Endometrial microvascular endothelial cells (primary cell): ENCODE measurements around the gene LINGO1. TPM values are rescaled to one million over a fixed set of nuclear protein-coding genes. Genes with fewer than 3 reads are reported as not detected.

ENCODE experiments used
- in situ Hi-C: cut with HindIII; loops from 2 replicates; pipeline ENCODE4 v1.10.0; 2017; ENCODE audit warnings: low sequenced_read_pairs, low pct_unique_long_range_greater_than_20kb; ENCODE audit errors: inconsistent ontology term
- total RNA-seq: library from RNA; depleted of rRNA; stranded (reverse); fragments of >200 nt; gene quantifications from one replicate; pipeline ENCODE4 v1.2.3, GENCODE V29; 2015; ENCODE audit errors: inconsistent ontology term

The LINGO1 gene
- total RNA-seq, 1 donor from 2014 or later: not detected

DNA sequence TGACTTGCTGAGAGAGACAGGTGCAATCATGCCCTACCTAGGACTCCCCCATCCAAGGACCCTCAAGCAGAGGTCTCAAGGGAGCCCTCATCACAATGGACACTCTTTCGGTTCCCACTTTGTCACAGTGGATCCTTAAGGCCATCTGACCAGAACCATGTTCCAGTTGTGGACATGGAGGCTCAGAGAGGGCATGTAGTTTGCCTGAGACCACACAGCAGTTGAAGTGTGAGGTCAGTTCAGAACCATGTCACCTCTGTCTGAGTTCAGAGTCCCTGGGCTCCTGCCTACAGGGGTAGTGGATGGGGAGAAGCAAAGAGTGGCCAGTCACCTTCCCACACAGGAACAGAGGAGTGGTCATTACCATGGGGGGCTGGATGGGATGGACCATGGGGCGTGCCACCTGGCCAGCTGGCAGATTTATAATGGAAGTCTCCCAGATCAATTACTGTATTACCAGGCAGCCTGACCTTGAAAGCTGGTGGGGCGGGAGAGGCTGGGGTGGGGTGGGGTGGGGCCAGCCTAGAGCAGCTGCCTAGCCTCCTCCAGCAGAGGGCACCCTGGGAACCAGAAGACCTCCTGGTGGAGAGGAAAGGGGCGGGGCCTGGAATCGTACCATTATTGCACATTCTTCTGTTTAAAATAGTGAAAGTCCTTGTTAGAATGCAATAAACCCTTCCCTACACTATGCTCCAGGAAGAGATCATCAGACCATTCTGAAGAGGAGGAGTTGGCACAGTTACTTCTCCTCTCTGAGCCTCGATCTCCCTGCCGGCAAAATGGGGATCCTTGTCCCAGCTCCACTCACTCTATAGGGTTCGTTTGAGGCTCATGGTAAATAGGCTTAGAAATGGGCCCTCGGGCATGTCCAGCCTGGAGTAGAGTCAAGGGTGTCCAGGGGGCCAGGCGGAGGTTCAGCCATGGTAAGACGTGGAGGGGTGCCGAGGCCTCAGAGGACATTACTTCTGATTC is 26.9 kb upstream of the LINGO1 start:
- in situ Hi-C loops: no loop called here

DNA sequence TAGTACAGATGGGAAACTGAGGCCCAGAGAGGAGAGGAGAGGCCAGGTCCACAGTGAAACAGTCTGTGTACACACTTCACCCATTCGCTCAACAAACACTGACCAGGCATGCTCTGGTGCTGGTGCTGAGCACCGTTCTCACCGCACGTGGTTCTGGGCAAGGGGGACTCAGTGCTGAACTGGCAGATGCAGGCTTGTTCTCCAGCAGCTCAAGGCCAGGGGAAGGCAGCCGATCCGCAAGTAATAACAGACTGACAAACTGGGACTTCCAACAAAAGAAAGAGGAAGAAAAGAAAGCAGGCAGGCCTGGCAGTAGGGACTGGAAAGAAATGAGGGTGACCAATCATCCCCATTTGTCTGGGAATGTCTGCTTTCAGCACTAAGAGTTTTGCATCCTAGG is 25.6 kb upstream of the LINGO1 start:
- in situ Hi-C loops: no loop called here

DNA sequence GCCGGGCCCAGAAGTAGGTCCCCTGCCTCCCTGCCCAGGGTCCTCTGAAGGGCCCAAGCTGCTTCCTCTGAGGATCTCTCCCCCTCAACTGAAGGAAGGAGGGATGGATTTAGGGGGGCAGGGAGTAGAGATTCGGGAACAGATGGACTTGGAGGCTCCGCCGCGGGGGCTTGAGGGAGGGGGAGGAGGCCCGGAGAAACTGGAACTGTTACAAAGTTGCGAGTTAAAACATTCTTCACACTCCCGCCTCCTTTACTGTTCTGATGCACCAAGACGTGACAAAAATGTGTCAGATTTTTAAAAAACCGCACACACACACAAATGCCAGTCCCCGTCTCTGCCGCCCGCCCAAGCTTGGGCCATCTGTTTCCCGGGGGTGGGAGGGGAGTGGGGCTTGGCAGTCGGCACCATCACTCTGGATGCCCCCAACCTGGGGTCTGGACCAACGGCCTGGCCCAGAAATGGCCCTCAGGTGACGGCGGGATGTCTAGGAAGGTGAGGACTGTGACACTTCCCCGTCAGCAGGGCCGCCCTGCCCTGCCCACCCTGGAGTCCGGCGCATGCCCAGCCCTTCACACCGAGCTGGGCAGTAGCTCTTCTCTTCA is 25.0 kb upstream of the LINGO1 start:
- in situ Hi-C loops: no loop called here

DNA sequence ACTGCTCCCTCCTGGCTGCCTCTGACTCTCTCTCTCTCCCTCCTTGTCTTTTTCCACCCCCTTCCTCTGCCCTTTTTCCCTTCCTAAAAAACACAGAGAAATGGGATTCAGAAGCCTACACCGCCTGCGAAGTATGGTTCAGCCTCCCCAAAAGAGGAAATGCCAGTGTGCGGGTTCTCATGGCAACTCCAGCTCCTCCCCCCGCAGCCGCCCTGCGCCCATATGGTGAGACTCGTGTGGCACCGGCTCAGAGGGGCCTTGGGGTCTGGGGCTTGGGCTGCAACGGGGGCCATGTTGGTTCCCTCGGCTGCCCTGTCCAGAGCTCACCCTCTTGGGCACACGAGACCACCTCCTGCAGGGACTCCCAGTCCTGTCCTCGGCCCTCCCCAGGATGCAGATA is 23.6 kb upstream of the LINGO1 start:
- in situ Hi-C loops: no loop called here

DNA sequence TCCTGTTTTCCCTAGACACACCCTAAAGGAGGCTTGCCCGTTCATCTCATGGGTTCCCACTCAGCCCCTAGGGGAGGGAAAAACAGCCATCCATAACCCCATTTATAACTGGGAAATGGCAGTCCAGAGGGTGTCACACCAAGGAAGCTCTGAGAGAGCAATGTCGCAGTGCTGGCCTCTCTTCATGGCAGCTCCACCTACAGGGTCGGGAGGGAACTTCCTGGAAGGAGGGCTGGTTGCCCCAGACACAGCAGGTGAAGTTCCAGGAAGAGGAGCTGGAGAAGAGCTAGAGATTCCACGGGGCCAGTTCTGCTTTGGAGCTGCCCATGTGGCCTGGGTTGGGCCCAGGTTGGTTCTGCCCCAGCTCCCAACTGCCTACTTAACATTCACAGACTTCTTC is 22.3 kb upstream of the LINGO1 start:
- in situ Hi-C loops: no loop called here

DNA sequence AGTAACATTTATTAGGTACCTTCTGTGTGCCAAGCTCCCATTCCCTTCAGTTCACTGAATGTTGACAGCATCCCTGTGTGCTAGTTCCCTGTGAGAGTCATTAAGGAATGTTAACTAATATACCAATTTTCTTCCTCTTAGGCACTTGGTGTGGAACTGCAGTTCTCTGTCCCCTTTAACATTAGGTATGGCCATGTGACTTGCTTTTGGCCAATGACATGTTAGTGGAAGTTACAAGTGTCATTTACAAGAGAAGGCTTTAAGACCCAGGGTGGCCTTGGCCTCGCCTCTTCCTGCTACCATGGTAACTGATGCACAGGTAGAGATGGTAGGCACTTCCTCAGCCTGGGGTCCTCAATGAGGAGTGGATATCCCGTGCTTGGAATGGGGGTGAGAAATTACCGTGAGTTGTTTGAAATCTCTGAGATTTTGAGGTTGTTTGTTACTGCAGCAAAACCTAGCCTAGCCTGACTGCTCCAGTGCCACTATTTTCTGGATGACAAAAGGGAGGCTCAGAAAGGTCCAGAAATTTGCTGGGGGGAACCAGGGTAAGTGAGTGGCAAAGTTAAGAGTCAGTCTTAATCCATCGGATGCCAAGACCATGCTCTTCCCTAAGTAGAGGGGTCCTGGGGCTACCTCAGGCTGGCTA is 21.2 kb upstream of the LINGO1 start:
- in situ Hi-C loops: no loop called here

DNA sequence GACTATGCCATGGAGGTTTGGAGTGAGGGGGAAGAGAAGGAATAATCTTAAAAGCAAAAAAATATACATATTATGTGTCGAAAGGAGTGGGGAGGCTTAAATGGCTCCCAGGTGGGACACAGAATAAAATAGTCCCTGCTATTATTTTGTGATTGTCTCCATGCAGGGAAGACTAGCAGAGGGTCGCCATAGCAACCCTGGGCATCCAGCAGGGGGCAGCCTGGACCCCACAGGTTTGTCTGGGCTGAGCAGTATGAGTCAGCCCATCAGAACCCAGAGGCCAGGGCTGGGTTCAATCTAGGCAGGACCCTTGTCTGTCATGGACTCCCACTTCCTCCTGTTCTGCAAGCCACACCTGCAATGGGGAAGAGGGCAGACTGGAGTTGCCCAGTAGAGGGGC is 17.6 kb upstream of the LINGO1 start:
- in situ Hi-C loops: no loop called here

DNA sequence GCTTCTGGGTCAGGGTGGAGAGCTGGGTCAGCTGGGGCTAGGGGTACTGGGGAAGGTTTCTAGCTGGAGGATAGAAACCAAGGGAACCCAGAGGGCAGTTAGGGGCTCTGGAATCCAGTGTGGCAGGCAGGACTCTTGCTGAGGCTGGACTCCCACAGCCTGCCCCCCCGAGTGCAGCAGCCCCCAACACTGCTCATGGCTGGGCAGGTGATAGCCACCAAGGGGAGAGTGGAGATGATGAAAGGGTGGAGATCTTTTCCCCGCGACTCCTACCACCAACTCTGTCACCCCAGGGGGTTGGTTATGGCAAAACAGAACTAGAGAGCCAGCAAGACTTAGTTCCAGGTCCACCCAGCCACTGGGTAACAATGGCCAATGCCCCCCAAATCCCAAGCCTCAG is 16.9 kb upstream of the LINGO1 start:
- in situ Hi-C loops: no loop called here

DNA sequence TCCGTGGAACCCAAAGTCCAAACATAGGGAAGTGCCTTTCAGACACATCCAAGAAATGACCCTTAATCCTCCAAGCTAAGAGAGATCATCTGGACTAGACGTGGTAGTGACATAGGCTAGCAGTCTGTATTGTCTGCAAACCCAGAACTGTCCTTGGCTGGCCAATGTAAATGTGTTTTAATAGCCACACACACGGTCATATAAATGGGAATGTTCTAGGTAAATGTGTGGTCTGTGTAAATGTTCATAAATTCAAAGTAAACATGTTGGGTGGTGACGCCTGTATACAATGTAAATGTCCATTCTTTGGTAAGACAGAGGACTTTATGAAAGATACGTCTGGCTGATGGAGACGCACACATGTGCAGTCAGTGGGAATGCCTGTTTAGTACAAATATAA is 16.3 kb upstream of the LINGO1 start:
- in situ Hi-C loops: no loop called here

DNA sequence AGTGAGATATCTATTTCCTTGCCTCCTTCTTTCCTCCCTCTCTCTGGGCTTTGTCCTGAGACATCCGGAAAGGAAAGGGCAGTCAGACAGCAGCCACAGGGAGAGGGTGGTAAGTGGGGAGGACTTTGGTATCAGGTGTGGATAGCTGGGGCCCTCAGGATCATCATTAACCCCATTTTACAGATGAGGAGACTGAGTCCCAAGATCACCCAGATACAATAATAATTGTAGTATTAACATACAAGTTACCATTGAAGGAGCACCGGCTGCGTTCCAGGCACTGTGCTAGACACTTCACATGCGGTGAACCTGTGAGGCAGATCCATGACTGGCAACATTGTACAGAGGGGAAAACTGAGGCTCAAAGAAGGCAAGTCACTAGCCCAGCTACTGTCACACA is 15.2 kb upstream of the LINGO1 start:
- in situ Hi-C loops: no loop called here

DNA sequence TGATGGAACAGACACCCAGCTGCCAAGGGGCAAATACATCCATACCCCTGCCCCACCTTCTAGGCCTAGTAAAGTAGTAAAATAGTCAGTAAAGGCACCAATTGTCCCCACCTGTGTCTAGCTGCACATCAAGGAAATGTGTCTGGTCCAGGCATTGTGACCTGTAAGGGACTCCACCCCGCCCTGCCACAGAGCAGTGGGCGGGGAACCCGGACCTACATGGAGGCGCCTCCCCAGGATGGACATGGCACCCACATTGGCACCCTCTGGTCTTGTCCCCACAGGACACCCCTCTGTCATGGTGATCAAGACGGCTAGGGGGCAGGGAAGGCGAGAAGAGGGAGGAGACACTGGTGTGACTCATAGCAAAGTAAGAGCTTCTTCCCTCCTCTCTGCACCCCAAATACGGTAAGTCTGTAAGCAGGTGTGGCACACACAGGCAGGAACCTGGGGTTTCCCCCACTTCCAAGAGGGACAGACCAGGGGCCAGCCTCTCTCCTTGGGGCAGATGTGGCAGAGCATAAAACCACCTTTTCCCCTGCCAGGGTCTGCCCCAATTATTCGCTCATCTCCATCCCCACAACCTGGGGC is 13.5 kb upstream of the LINGO1 start:
- in situ Hi-C loops: no loop called here

DNA sequence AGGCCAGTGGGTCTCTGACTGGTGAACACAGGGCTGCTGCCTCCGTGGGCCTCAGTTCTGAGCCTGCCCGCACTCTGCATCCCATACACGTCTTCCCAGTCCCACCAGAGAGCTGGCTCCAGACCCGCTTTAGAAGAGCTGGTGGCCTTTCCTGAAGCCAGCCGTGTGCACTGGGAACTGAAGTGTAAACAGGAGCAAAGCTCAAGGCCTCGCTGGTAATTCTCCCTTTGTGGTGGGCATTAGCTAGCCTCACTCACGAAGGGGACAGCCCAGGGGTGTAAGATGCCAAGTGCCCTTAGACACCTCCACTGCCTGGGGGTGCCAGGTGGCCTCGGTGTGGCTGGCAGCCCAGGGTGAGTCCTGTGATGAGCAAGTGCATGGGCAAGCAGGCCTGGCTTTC is 12.9 kb upstream of the LINGO1 start:
- in situ Hi-C loops: no loop called here

DNA sequence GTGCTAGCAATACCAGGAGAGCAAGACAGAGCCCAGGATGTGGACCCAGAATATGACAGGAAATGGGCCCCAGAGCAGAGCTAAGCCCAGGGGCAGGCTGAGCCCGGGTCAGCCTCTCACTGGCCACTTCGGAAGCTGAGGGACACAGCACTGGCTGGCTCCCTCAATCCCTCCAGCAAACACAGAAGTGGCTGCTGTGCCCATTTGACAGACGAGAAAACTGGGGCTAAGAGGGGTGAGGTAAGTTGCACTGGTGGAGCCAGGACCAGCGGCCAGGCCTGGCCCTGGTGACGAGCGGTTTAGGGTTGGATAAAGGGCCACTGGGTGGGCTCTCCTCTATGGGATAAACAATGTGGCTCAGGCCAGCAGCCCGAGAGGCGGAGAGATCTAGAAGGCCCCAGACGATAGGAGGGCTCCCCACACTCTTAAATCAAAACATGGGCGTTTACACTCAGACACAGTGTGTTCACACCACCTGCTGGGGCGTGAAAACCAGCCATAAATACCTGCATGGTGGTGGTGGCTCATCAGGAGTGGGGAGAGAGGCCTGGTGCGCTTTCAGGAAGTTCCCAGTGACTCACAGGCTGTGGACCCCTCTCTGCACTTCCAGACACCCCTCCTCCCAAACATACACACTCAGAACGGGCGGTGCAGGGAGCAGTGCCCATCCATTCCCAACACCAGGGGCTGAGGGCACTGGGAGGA is 12.0 kb upstream of the LINGO1 start:
- in situ Hi-C loops: no loop called here

DNA sequence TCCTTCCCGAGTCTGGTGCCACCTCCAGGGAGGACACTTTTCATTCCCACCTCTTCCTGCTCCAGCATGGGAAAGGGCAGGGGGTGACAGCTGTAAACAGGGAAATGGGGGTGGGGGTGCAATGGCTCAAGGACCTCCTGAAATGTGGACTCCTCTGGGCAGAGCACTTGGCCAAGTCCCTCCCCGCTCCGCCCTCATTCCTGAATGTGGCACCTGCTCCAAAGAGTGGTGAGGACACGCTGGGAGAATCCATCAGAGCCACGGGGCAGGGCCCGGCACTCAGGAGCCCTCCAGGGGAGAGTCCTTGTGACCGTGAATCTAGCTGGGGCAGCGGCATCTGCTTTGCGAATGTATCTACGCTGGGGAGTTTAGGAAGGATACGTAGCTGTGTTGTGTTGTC is 11.1 kb upstream of the LINGO1 start:
- in situ Hi-C loops: no loop called here

DNA sequence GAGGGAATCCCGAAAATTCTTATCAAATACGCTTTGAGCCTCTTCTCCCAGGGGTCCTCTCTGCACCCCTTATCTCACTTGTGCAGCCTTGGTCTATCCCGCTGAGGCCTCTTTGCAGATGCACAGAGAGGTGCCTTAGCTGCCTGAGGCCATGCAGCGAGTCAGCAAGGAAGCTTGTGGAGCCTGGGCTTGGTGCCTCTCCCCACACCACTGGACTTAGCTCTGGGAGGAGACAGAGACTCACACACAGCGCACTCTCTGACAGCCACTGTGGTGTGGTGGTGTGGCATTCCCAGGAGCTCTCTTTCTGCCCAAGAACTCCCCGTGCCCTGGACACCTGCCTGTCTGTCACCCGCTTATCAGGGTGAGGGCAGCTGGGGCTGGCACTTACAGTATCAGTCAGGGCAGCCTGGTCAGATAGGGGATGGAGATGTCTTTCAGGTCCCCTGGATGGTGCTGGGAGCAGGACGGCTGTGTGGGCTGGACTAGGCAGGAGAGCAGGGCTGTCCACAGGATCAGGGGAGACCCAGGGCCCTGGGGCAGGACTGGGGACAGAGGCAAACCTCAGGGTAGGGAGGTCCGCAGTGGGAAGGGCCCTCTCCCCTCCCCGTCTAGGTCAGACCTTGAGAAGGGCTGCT is 10.2 kb upstream of the LINGO1 start:
- in situ Hi-C loops: no loop called here

DNA sequence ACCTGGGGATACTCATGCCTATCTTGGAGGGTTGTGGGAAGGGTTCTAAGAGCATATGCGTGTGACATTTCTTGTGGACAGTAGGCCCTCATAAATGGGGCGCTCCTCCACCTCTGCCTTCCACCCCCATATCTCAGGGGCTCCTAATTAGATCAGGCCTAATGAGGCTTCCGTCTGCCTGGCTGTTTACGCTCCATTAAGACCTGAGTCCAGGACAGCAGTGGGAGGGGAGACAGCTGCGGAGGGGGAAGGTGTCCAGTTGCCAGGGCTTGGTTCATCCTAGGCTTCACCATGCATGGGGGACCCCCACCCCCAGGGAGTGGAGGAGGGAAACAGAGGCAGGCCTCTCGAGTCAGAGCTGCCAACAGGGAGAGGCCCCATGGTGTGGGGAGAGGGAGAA is 9.3 kb upstream of the LINGO1 start:
- in situ Hi-C loops: no loop called here

DNA sequence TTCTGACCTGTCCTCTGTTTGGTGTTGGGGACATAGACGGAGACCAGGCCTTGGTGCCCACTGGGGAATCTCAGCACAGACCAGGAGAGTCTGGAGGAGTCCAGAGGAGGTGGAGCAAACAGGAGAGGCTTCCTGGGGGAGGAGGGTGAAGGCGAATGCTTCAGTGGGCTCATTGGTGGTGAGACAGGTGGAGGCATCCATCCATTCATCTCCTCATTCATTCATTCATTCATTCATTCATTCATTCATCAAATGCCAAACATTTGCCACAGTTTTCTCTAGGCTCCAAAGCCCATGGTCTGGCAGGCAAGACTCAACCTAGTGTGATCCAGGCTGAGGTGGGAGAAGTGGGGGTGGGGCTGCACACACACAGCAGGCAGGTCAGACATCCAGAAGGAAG is 7.9 kb upstream of the LINGO1 start:
- in situ Hi-C loops: no loop called here

DNA sequence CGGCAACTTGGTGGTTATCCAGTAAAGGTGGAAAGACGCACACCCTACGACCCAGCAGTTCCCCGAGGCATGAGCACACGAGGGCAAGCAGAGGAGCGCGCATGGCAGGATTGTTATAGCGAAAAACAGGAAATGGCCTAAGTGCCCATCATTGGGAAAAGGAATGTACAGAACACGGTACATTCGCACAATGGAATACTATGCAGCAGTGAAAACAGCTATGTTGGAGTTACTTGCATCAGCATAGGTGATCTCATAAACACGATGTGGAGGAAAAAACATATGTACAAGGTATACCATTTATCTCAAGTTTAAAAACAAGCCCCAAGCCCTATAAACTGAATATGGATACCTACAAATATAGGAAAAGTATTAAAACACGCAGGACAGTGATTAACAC is 6.7 kb upstream of the LINGO1 start:
- in situ Hi-C loops: no loop called here
